GM21786 (cell line): ENCODE data around the gene C4BPB.
A peak's percentile ranks its signal among the peaks of the same experiment; 100 is the strongest.

Source experiments
- ATAC-seq: cut with Tn5 transposase; IDR thresholded peaks from one replicate; pipeline ENCODE4 v1.9.1; 2021; ENCODE audit not compliant: unreplicated experiment

The C4BPB gene

GRCh38 chr1:207084232-207084631 lies 4.4 kb upstream of the C4BPB start:
- no peak for ATAC-seq

GRCh38 chr1:207084701-207085180 lies 3.9 kb upstream of the C4BPB start:
- peak; percentile 69 for ATAC-seq

GRCh38 chr1:207085887-207086286 lies 2.8 kb upstream of the C4BPB start:
- ATAC-seq = no peak

GRCh38 chr1:207088161-207088560 lies 499 bp upstream of the C4BPB start:
- no peak for ATAC-seq

DNA sequence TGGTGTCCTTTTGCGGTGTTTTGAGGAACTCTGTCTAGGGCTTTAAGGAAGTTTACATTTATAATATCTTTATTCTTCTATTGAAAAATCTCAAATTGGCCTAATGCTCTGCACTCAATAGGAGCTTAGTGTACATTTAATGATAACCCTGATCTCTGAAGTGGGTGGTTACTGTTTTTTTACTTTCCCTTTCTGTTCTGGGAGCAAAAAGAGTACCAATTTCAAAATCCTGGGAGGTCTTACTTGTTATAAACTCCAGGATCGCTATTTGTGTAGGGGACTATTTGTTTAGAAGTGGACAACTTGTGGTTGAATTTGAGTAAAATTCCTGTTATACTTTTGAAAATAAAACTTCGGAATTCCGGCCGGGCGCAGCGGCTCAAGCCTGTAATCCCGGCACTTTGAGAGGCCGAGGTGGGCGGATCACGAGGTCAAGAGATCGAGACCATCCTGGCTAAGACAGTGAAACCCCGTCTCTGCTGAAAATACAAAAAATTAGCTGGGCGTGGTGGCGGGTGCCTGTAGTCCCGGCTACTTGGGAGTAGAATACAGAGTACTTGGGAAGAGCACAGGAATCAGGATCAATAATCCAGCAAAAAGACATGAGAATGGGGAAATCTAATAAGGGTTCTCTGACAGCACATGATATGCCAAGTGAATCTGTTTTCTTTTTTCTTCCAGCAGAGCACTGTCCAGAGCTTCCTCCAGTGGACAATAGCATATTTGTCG lies 1.1 kb downstream of the C4BPB start:
- no peak for ATAC-seq

DNA sequence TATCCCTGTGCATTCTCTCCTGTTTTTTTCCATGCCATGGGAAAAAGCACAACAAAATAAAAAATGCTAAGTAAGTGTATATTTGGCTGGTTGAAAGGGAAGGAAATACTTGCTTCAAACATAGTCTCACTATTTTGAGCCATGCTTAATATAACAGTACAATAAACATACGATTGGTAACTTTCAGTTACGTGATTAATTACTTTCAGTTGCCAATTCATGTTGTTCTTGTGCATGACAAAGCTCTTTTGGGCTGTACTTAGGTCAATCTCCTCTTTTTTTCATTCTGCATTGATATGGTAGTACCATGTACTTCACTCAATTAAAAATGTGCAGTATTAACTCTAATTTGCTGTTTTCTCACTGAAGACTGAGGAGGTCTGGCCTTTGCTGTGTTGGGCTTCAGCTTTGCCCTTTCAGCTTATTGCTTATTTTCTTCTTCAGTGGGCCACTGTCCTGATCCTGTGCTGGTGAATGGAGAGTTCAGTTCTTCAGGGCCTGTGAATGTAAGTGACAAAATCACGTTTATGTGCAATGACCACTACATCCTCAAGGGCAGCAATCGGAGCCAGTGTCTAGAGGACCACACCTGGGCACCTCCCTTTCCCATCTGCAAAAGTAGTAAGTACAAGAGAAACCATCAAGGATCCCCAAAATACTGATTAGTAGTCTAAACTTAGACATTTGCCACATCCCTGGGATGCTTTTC lies 2.7 kb downstream of the C4BPB start:
- no peak for ATAC-seq

GRCh38 chr1:207093944-207094343 lies 5.3 kb downstream of the C4BPB start:
- no peak for ATAC-seq

DNA sequence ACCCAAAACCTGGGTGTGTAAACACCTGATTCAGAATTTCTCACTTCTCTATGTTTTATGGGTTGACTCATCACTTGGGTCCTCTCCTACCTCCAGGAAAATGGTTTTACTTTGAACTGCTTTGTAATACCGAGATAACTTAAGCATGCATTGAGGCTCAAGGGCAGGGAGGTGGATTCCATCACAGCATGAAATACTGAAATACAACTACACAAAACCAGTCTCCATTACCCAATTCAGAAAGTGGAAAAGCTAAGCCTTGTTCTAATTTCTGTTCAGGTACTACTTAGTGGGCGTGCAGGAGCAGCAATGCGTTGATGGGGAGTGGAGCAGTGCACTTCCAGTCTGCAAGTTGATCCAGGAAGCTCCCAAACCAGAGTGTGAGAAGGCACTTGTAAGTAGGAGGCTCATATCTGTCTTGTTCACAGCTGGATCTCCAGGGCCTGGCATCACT lies 9.2 kb downstream of the C4BPB start:
- peak; percentile 90 for ATAC-seq

- no peak for ATAC-seq
These were observed 13.1 kb downstream of the C4BPB start for GRCh38 chr1:207101720-207102119.

DNA sequence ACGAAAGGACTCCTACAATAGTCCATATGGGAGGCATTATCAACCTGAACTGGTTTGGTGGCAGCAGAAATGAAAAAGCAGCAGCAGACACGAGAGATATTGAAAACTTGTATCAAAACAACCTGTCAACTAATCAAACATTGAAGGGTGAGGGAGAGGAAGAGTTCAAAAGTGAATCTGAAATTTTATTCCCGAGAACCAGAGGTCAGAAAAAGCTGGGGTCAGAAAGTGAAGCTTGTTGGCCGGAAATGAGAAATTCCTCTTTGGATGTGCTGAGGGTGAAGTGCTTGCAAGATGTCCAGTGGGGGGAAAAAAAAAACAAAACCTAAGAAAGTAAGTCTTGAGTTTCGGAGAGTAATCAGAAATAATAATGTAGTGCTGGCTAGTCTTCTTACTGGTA lies 13.5 kb downstream of the C4BPB start:
- no peak for ATAC-seq

DNA sequence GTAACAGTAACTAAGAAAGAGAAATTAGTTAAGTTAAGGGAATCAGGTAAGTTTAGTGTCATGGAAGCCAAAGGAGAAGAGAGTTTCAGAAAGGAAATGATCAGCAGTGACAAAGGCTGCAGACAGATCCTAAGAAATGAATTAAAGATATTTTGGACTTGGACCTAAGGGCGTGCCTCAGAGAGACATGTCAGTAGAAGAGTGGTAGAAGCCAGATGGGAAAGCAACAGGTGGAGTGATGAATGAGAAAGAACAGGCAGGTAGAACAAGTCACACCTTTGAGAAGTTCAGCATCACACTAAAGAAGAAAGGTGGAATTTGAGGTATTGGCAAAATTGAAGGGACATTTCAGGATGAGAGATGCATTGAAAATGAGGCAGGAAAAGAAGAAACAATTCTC lies 14.0 kb downstream of the C4BPB start:
- ATAC-seq = no peak

- ATAC-seq = no peak
These were observed 15.3 kb downstream of the C4BPB start, which contains the start of gene C4BPA for GRCh38 chr1:207103892-207104373. Gene C4BPA (plus strand): TSS chr1:207104233. CDS start chr1:207113026, 8,793 bp downstream.

DNA sequence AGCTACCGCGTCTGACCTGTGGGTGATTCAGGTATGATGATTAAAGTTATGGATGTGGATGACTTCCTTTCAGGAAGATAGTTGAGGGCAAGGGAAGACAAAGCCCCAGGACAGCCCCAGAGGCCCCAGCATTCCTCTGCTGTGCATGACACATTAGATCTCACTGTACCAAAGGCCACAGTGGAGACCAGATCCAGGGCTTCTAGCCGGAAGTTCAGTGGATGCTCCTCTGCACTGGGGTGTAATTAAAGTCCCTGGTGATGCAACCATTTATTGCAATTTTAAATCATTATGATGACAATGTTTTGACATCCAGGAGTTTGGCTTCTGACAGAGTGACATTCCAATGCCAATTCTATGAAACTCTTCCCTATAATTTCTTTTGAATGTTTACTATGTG lies 20.3 kb downstream of the C4BPB start:
- ATAC-seq = no peak

DNA sequence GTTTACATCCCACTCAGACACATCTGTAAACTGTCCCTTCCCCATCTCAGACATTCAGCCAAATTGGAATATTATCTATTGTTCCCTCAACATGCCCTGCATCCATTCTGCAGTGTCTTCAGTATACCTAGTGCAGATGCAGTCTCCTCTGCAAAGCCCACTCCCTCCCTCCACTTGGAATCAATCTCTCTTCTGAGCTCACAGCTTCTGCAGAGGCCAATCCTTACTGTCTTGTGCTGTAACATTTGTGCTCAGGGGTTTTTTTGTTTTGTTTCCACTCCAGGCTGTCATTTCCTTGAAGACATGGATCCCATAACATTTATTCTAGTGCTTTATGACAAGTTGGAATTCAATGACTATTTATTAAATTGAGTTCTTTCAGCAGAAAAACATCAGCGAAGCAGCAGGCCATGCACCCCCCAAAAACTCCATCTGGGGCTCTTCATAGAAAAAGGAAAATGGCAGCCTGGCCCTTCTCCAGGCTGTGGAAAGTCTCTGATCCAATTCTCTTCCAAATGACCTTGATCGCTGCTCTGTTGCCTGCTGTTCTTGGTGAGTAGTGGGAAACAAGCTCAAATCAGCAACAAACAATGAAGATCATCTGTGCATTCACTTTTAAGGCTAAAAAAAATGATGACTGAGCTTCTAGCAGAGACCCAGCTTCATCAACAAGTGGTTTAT lies 24.1 kb downstream of the C4BPB start:
- no peak for ATAC-seq

DNA sequence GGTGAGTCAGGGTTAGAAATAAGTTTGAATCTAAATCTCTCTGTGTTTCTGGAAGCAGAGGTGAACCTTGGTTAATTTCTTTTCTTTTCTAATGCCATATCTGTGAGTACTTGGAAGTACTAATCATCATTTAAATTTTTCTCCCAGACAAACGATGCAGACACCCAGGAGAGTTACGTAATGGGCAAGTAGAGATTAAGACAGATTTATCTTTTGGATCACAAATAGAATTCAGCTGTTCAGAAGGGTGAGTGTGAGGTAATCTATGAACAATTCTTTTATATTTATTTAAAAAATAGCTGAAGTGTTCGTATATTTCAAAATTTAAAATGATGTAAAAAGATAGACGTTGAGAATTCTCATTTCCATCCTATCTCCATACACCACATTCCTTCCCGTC lies 26.6 kb downstream of the C4BPB start:
- no peak for ATAC-seq

DNA sequence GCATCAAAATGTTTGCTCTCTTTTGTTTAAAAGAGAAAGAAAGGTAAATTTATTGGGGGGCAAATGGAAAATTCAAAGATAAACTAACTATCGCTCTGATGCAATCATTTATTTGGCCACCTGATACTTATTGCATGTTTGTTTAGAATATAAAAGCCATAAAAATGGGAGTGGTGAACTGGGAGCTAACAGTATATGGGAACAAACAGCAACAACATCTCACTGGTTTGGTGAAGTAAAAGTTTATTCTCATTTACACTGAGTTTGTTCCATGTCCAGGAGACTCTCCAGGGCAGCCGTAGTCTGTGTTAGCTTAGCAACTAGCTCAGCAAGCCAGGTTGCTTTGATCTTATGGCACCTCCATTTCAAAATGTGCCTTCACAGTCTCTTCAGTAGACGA lies 35.7 kb downstream of the C4BPB start:
- no peak for ATAC-seq

DNA sequence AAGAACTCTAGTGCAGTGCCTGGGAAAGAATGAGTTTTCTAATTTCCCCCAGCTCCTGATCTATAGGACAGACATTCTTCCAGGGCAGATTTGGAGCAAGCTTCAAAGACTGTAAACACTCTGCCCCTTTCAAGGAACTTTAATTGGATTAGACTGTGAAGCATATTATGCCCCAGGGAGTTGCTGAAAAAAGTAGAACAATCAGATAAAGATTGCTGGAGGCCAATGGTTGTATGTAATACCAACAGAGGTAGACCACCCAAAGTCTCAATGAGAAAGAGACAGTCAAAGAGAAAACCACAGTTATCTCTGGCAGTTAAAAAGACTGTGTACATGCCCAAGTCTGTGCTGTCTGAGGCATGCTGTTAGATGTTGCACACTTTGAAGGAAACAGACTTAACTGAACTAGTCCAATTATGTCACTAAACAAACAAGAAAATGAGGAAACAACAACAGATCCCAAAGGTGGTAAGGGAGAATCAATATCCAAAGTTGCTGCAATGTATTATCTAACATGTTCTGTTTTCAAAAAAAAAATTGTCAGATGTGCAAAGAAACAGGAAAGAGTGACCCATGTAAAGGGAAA lies 39.8 kb downstream of the C4BPB start:
- ATAC-seq = no peak

DNA sequence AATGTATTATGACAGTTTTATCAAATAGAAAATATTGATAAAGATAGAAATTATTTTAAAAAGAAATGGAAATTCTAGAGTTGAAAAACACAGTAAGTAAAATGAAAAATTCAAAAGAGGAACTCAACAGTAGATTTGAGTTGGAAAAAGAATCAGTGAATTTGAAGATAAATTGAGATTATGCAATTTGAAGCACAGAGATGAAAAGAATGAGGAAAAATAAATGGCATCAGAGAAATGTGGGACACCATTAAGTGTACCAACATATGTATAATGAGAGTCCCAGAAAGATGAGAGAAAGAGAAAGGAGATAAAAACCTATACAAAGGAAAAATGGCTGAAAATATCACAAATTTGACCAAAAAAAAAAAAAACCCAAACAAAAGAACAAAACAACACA lies 40.4 kb downstream of the C4BPB start:
- ATAC-seq = no peak

DNA sequence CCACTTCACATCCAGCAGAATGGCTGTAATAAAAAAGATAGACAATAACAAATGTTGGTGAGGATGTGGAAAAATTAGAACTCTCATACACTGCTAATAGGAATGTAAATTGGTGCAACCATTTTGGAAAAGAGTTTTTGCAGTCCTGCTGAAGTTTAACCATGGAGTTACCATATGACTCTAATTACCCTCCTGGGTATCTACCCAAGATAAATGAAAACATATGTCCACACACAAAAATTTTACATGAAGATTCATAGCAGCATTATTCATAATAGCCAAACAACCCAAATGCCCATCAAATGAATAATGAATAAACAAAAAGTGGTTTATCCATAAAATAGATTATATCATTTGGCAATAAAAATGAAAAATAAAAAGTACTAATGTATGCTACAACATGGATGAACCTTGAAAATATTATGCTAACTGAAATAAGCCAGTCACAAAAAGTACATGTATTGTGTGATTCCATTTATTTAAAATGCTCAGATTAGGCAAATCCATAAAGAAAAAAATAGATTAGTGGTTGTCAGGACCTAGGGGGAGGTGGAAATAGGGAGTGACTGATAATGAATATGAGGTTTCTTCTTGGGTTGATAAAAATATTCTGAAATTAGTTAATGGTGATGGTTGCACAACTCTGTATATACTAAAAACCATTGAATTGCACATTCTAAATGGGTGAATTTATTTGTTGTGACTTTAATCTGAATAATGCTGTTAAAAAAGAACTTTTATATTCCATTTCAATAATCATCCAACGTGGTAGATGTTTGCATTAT lies 41.8 kb downstream of the C4BPB start:
- ATAC-seq = no peak

DNA sequence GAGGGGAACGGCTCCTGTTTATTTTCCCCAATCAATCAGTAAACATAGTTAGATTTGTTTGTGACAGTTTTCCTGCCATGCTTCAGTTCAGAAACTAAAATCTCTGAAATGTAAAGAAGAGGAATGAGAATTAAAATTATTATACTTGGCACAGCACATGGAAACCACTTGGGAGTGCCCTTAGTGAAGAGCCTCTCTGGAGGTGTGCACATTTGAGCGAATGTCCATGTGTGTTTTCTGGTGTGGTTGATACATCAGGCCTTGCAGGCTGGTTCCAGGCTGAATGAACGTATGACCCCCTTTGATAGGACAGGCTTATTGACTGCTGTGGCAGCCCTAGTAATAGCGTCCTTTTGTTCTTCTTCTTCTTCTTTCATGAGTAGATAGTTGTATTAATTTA lies 42.5 kb downstream of the C4BPB start:
- no peak for ATAC-seq
